Erythroblast (primary cell): ENCODE measurements around the gene PTTG1IP.

ENCODE experiments used
- DNase-seq, 2 experiments: peaks; one replicate each; lab custom pipeline; 2025; lab: John Stamatoyannopoulos, UW
- GATA1 ChIP-seq: IDR thresholded peaks from 2 replicates; pipeline ENCODE4 v1.6.1; 2011; ENCODE audit warnings: low read depth, mild to moderate bottlenecking, control low read depth, low read length, moderate library complexity
- POLR2A ChIP-seq: IDR thresholded peaks from 2 replicates; pipeline ENCODE4 v1.6.1; 2011; ENCODE audit warnings: mild to moderate bottlenecking, low read length

PTTG1IP gene

GRCh38 chr21:44858791-44859190, 14.7 kb downstream of the PTTG1IP start:
- no peak for TF ChIP-seq GATA1
- TF ChIP-seq POLR2A = no peak
- no peak for DNase-seq

- no peak for DNase-seq
- TF ChIP-seq POLR2A (no peak), GATA1 (no peak)
Observed at GRCh38 chr21:44858291-44858690, 15.2 kb downstream of the PTTG1IP start.

- no peak for DNase-seq
- TF ChIP-seq GATA1 (no peak), POLR2A (no peak)
Observed at GRCh38 chr21:44857127-44857892, 16.2 kb downstream of the PTTG1IP start.

GRCh38 chr21:44856131-44856530, 17.4 kb downstream of the PTTG1IP start:
- TF ChIP-seq GATA1 (no peak), POLR2A (no peak)

GRCh38 chr21:44855572-44855971, 17.9 kb downstream of the PTTG1IP start:
- TF ChIP-seq POLR2A = no peak
- no peak for TF ChIP-seq GATA1
- DNase-seq = peak in 1 of 2 experiments; percentile 57

More at GRCh38 chr21:44856131-44856530, 17.4 kb downstream of the PTTG1IP start:
- peak in 1 of 2 experiments; percentile 34 for DNase-seq

- peak; percentile 95 to 99 for DNase-seq
- peak; percentile 96 for TF ChIP-seq GATA1
- peak; percentile 78 for TF ChIP-seq POLR2A
Observed at GRCh38 chr21:44854664-44855446, 18.6 kb downstream of the PTTG1IP start.

GRCh38 chr21:44854391-44854663, 19.2 kb downstream of the PTTG1IP start:
- DNase-seq = peak; percentile 89

GRCh38 chr21:44853601-44854390, 19.7 kb downstream of the PTTG1IP start:
- TF ChIP-seq GATA1 = no peak
- TF ChIP-seq POLR2A = no peak
- DNase-seq = peak; percentile 84 to 85

More at GRCh38 chr21:44854391-44854663, 19.2 kb downstream of the PTTG1IP start:
- TF ChIP-seq POLR2A (no peak), GATA1 (no peak)

GRCh38 chr21:44850905-44851657, 22.4 kb downstream of the PTTG1IP start:
- no peak for TF ChIP-seq GATA1

GRCh38 chr21:44850208-44850800, 23.2 kb downstream of the PTTG1IP start:
- DNase-seq = no peak
- no peak for TF ChIP-seq GATA1
- TF ChIP-seq POLR2A = no peak

More at GRCh38 chr21:44850905-44851657, 22.4 kb downstream of the PTTG1IP start:
- no peak for DNase-seq

GRCh38 chr21:44849616-44850130, 23.8 kb downstream of the PTTG1IP start:
- no peak for DNase-seq

GRCh38 chr21:44848821-44849521, 24.5 kb downstream of the PTTG1IP start:
- no peak for DNase-seq
- TF ChIP-seq GATA1 = no peak
- TF ChIP-seq POLR2A = no peak

More at GRCh38 chr21:44849616-44850130, 23.8 kb downstream of the PTTG1IP start:
- no peak for TF ChIP-seq POLR2A
- TF ChIP-seq GATA1 = no peak
